ENCODE measurements around the gene CENPM. TPM values are rescaled to one million over a fixed set of nuclear protein-coding genes. Genes with fewer than 3 reads are reported as not detected.

The CENPM gene
- total and polyA plus RNA-seq, 9 of the 15 experiments (the other 6 are each of a cell fraction or from before 2014, with no cell fraction given), result 11.3 to 67.7 (median 32.3) TPM

GRCh38 chr22:41976961-41977566 is 30.1 kb upstream of the CENPM start (continued):
- TF ChIP-seq ZNF668 (CRISPR knock-in tag; IDR thresholded peaks at IDR 0.05), result no peak
- no peak for TF ChIP-seq EP300 (IDR thresholded peaks at IDR 0.05; ENCODE audit: low read length)
- TF ChIP-seq ESRRB (CRISPR knock-in tag; IDR thresholded peaks at IDR 0.05; ENCODE audit: borderline replicate concordance), result no peak
- no peak for TF ChIP-seq USF2 (CRISPR knock-in tag; IDR thresholded peaks at IDR 0.05)
- TF ChIP-seq MAFK (IDR thresholded peaks at IDR 0.05; ENCODE audit: low read length), result no peak
- no peak for TF ChIP-seq HMG20A (CRISPR knock-in tag; conservative IDR thresholded peaks at IDR 0.05)
- TF ChIP-seq SMC3 (conservative IDR thresholded peaks at IDR 0.05; ENCODE audit: insufficient read depth, low read depth, low read length), result no peak
- TF ChIP-seq ZNF124 (CRISPR knock-in tag; IDR thresholded peaks at IDR 0.05), result no peak

GRCh38 chr22:41976070-41976901 is 29.3 kb upstream of the CENPM start:
- H3K79me2 ChIP-seq (ENCODE audit: control insufficient read depth, insufficient read depth, low read length), result no peaks in the 10 kb centered on the region
- no peaks in the 10 kb centered on the region for H3K9me3 ChIP-seq (replicated peaks; ENCODE audit: control insufficient read depth, insufficient read depth, low read depth, low read length)
- peaks cover 0 to 11% of the 10 kb centered on the region in 2 experiments; a peak in 2 of 5 replicates for H3K4me1 ChIP-seq (replicated peaks in 1 of 2; ENCODE audit: control insufficient read depth in 2 of 2, insufficient read depth in 2 of 2, low read length in 2 of 2)
- H3K4me2 ChIP-seq (ENCODE audit: insufficient read depth, low read length), result no peak overlapping the region
- no peak overlapping the region for H2AFZ ChIP-seq (ENCODE audit: low read depth, low read length)
- H3K9me1 ChIP-seq (ENCODE audit: control insufficient read depth, insufficient read depth, low read length), result no peaks in the 10 kb centered on the region
- POLR2A ChIA-PET, result interaction anchor here (0.6 kb wide), 1 partner anchor 277 kb away, joined by 3 read pairs; the partner anchor contains the start of gene MEI1
- no peak overlapping the region for H3K27ac ChIP-seq (ENCODE audit: extremely low read depth, low read depth, low read length)
- FAIRE-seq (no peak), DNase-seq (ENCODE audit: extremely low read depth in 1 of 4, low spot score in 3 of 4) (peak in 2 of 4 experiments; percentile 72 to 74), ATAC-seq (no peak)
- 7% methylated on average over 19 of the region's 72 CpGs for WGBS (ENCODE audit: insufficient coverage, low coverage, missing lambda C conversion rate)
- intact Hi-C loops (cut with micrococcal nuclease), result no loop called here
- no peak overlapping the region for H3K9ac ChIP-seq (ENCODE audit: insufficient read depth in 1 of 2, low read depth in 2 of 2, low read length in 2 of 2)
- CTCF ChIA-PET (ENCODE audit: low intra/inter-chr PET ratio), result no interaction called here
- no peaks in the 10 kb centered on the region for H4K20me1 ChIP-seq (replicated peaks; ENCODE audit: control insufficient read depth, insufficient read depth, low read length)
- H3K4me3 ChIP-seq, result no peak overlapping the region
- no peaks in the 10 kb centered on the region for H3K36me3 ChIP-seq (ENCODE audit: control insufficient read depth, insufficient read depth, low read length)
- TF ChIP-seq E2F6 (IDR thresholded peaks at IDR 0.05; ENCODE audit: borderline replicate concordance in 1 of 2, extremely low read depth in 1 of 2, insufficient read depth in 1 of 2, insufficient read length in 1 of 2, low read depth in 1 of 2, low read length in 1 of 2, poor library complexity in 1 of 2, severe bottlenecking in 1 of 2) (peak in 1 of 2 experiments; percentile 23), VEZF1 (CRISPR knock-in tag; IDR thresholded peaks at IDR 0.05) (peak; percentile 23; the same call in 1 of the 2 replicates), RBM39 (optimal IDR thresholded peaks at IDR 0.05; ENCODE audit: low read depth, low read length) (no peak)
- peaks cover 9 to 58% of the 10 kb centered on the region in 2 experiments; a peak in 4 of 5 replicates for H3K27me3 ChIP-seq (ENCODE audit: control insufficient read depth in 2 of 2, insufficient read depth in 2 of 2, low read length in 2 of 2)
- no TSS peak for BruUV-seq (replicated peaks)
- in situ Hi-C loops (cut with MboI), result no loop called here

All from K562 (cell line).